A375 (cell line): Measurements from ENCODE around the gene MMP24. TPM values are rescaled to one million over a fixed set of nuclear protein-coding genes. Genes with fewer than 3 reads are reported as not detected.

Experiments used
- small RNA-seq: library from RNA; depleted of rRNA; stranded (forward); fragments of <200 nt; gene quantifications from one replicate; pipeline ENCODE3, GENCODE V24; 2014
- total RNA-seq: library from RNA; depleted of rRNA; stranded (reverse); fragments of >200 nt; shearing (Covaris generic); gene quantifications from 2 replicates; pipeline ENCODE4 v1.2.3, GENCODE V29; 2014; rRNA removed

The MMP24 gene
- total RNA-seq = 0.11 and 0.13 TPM in 2 replicates

DNA sequence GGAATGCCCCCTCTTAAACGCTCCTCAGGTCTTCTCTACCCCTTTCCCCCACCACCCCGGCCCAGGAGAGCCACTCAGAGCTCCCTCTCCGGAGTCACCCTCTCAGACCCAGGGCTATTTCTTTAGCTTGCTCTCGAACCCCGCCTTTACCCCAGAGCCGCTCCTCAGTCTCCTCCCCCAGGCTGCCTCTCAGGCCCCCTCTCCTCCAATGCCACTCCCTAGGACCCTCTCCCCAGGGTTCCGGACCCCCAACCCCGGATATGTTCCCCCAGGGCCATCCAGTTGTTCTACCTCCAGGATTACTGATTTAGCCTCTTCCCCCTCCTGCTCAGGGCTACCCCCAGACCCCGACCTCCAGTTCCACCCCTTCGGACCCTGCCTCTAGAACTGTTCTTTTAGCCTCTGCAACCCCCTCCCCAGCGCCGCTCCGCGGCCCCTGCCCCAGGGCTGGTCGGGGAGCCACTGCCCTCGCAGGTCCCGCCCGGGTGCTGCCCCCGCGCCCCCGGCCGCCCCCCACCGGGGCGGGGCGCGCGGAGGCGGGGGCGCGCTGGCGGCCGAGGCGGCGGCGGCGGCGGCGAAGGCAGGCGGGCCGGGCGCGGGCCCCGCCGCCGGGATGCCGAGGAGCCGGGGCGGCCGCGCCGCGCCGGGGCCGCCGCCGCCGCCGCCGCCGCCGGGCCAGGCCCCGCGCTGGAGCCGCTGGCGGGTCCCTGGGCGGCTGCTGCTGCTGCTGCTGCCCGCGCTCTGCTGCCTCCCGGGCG, at the start of gene MMP24:
Gene MMP24 (plus strand): TSS at position 565 of the 758 bp plus-strand sequence. CDS start 49 bp downstream, at position 614.

DNA sequence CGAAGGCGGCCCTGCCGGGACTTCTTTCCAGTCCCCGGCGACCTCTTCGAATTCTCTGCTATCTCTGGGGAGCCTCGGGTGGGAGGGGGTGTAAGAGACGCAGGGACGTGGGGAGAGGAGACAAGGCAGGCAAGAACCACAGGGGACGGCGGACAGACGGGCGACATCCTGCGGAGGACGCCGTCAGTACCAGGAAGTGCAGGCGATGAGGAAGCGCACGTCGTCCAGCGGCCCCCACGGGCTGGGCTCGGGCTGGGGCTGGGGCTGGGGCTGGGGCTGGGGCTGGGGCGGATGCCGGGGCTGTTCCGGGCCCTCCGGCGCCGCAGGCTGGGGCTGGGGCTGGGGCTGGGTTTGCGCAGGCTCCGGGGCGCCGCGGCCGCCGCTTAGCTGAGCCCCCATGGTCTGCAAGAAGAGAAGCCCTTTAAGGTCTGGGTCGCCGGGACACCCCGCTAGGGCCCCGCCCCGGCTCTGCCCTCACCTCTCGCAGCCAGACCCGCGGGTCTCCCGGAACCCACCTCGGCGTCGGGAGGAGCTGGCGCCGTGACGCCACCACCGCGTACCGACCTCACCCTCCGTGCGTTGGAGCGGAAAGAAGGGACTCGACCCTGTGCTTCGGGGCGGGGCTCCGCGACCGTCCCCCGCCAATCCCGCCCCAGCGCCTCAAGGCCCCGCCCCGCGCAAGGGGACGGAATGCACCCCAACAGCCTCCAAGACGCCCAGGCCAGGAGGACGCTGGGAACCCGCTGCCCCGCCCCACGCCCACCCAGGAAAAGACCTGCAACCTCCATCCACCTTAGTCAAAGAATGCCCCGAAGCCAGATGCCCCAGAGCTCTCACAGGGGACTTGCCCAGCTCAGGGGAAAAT, 51.3 kb downstream of the MMP24 start, which contains the start of gene MMP24OS:
Gene MMP24OS (minus strand): TSS at position 592 of the 865 bp plus-strand sequence. CDS start 193 bp downstream, at position 399.

DNA sequence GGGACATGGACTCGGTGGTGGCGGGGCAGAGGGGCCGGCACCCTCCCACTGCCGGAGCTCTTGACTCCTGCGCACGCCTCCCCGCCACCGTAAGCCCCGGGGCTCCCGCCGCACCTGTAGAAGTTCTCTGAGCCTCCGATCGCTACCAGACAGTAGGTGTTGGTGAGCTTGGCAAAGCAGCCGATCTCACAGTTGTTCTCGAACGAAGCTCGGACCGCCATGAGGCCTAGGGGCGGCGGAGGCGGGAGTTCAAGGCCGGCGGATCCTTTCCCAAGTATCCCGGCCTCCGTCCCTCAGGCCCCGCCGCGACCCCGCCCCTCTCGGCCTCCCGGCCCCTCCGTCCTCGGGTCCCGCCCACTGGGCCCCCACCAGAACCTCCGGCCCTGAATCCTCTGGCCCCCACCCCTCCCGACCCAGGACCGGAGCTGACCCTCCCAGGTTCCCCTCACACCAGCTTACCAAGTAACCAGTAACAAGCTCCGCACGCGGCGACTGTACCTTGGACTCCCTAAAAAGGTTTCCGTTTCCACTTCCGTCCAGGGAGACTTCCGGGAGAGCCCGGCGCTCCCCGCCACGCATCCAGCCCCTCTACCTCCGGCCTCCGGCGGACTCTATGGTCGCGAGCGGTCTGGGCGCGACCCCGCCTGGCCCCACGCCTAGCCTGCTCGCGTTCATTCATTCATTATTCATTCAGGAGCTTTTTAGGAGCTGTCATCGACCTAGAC, 57.9 kb downstream of the MMP24 start, which contains the start of gene EIF6:
Gene EIF6 (minus strand): TSS at position 506 of the 725 bp plus-strand sequence. CDS start 285 bp downstream, at position 221.

DNA sequence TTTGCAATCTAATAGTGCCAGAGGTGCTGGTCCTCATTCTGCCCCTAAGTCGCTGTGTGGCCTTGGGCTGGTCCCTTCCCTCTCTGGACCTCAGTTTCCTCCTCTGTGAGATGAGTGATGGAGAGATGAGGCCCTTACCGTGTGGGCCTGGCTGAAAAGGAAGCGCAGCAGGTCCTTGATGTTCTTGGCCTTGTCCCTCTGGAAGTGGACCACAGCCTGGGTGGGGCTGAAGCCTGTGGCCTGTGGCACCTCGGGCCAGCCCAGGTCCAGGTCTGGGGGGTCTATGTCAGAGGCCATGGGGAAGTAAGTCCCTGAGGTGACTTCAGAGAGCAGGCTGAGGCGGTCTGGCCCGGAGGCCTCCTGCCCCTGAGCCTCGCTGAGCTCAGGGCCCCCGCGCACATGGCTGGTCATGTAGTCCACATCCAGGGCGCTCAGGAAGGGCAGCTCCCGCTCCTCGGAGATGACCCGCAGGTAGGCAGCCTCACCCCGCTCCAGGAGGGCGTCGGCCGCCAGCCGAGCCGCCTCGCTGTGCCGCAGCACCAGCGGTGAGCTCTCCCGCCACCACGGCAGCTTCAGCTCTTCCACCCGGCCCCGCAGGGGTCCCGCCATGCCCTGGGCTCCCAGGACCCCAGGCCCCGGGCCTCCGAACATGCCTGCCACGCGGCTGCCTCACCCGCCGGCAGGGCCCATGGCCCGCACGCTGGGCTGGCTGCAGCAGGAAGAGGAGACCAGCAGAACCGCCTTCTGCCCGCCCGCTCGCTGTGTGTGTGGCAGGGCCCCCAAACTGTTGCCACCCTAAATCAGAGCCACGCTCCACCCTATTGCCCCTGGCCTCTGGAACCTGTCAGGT, 65.4 kb downstream of the MMP24 start, which contains the start of gene FAM83C:
Gene FAM83C (minus strand): TSS at position 772 of the 850 bp plus-strand sequence. CDS start 121 bp downstream, at position 651.

Small RNA genes lying within 50 kb of the gene (small RNA-seq; reads per million reads assigned to genes)
- gene MT1P3 (not detected), gene RNA5SP483 (not detected)

Other genes starting within 250 kb of the MMP24 start
- 39.8 and 43.5 TPM in 2 replicates for gene TRPC4AP, start 133.9 kb upstream of the MMP24 start, total RNA-seq
- 25.8 and 27.1 TPM in 2 replicates for gene EDEM2, start 79.4 kb upstream of the MMP24 start, total RNA-seq
- gene PROCR, start 54.6 kb upstream of the MMP24 start, total RNA-seq = 48.1 and 53.3 TPM in 2 replicates
- 16.0 and 25.3 TPM in 2 replicates for gene MMP24OS, start 51.4 kb downstream of the MMP24 start, total RNA-seq
- 368 and 379 TPM in 2 replicates for gene EIF6, start 58.1 kb downstream of the MMP24 start, total RNA-seq
- gene FAM83C, start 65.7 kb downstream of the MMP24 start, total RNA-seq = 0.11 TPM in 1 of 2 replicates, not detected in the other
- 34.7 and 46.2 TPM in 2 replicates for gene UQCC1, start 185.3 kb downstream of the MMP24 start, total RNA-seq
- gene GDF5, start 211.5 kb downstream of the MMP24 start, total RNA-seq = not detected in 2 replicates
- gene CEP250, start 228.9 kb downstream of the MMP24 start, total RNA-seq = 68.4 and 75.5 TPM in 2 replicates